ENCODE results near the gene TCF12.

Gene TCF12

GRCh38 chr15:57185507-57186074 is 267.1 kb downstream of the TCF12 start:
- no peak for DNase-seq

DNA sequence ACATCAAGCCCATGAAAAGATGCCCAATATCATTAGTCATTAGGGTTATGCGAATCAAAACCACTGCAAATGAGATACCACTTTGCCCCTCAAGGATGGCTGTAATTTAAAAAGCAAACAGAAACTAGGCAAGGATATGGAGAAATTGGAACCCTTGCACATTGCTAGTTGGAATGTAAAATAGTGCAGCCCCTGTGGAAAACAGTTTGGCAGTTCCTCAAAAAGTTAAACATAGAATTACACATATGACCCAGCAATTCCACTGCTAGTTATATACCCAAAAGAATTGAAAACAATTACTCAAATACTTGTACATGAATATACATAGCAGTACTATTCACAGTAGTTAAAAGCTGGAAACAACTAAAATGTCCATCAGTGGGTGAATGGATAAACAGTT is 271.0 kb downstream of the TCF12 start:
- no peak for DNase-seq

DNA sequence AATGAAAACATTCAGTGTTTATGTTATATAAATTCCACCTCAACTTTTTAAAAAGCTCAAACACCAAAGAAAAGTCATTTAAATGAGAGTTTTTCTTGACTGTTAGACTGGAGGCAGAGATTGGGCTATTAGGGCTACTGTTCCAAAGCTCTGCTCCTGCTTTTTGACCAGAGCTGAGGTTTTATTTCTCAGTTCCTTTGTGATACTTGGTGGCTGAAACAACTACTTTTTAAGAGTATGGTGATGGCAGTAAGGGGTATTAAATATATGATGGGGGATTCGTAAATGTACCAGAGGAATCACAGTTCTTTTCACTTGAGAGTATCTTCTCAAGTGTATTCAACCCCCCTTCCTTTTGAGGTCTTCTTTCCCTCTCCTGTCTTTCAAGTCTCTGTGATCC is 271.8 kb downstream of the TCF12 start:
- DNase-seq: no peak

DNA sequence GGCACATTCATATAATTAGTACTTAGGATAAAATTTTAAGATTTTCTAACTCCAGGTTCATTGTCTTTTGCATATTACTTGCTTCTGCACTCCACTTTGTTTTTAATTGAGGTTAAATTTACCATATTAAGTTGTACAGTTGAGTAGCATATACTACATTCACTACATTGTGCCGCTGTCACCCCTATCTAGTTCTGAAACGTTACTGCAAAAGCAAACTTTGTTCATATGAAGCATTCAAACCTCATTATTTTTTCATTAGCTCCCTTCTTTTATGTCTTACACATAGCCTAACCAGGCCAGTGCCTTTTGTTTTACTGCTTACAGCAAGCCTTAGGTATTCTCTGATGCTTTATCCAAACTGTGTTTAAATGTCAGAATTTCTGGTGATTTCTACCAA is 274.7 kb downstream of the TCF12 start:
- DNase-seq: no peak

DNA sequence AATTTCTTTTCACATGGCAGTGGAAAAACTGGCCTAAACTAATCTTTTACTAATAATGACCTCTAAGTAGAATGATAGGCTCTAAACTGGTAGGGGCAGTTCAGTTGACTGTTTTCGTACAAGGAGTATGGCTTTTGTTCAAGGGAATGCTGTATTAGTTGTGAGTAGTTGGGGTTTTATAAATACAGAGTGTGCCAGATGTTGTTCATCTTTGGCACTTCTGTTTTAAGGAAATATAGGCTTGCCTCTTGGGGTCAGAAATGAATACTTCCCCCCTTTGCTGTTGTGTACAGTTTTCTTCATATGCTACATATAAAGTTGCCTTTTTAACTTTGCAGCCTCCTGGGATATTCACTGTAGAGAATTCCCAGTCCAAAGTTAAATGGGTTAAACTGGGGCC is 276.9 kb downstream of the TCF12 start:
- DNase-seq: no peak

GRCh38 chr15:57196865-57197264 is 278.4 kb downstream of the TCF12 start:
- DNase-seq: no peak

- DNase-seq: no peak
Observed at GRCh38 chr15:57198131-57198530, 279.7 kb downstream of the TCF12 start.

- no peak for DNase-seq
Observed at GRCh38 chr15:57198654-57199291, 280.3 kb downstream of the TCF12 start.

- no peak for DNase-seq
Observed at GRCh38 chr15:57201578-57201977, 283.1 kb downstream of the TCF12 start.

DNA sequence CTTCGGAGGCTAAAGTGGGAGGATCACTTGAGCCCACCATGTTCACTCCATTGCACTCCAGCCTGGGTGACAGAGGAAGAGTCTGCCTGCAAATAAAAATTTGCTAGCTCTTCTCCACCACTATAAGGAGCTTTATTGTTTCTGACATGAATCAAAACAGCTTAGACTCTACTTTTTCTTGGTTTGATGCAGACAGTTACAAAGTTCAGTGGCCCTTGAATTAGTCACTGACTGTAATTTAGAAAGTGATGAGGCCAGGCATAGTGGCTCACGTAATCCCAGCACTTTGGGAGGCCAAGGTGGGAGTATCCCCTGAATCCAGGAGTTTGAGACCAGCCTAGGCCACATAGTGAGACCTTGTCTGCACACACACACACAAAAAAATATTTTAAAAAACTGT is 285.5 kb downstream of the TCF12 start:
- DNase-seq: no peak

DNA sequence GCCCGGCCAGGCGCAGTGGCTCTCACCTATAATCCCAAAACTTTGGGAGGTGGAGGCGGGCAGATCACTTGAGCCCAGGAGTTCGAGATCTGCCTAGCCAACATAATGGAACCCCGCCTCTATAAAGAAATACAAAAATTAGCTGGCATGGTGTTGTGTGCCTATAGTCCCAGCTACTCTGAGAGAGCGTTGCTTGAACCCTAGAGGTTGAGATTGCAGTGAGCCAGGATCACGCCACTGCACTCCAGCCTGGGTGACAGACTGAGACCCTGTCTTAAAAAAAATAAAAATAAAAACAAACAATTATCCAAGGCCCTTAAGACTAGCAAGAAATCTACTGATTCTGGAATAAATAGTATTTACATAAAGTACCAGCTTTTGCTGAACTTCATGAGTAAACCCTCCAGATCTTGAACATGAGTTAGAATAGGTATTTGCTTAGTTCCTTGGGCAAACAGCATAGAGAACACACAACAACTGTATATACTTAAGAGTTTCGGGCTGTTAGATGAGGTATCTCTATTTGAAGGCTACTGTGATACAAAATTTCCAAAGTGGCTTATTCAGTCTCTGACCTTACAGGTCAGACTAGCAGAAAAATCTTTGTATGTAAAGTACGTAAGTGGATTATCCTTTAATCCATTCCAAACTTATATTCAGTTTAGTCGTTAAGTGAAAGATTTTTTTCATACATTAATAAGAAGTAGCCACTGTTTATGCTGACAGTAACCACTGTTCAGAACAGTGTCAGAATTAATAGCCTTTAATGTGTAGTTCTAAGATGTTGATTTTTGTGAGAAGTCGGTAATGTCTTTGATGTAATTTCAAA is 286.8 kb downstream of the TCF12 start:
- no peak for DNase-seq

GRCh38 chr15:57205996-57206395 is 287.6 kb downstream of the TCF12 start:
- DNase-seq: no peak

DNA sequence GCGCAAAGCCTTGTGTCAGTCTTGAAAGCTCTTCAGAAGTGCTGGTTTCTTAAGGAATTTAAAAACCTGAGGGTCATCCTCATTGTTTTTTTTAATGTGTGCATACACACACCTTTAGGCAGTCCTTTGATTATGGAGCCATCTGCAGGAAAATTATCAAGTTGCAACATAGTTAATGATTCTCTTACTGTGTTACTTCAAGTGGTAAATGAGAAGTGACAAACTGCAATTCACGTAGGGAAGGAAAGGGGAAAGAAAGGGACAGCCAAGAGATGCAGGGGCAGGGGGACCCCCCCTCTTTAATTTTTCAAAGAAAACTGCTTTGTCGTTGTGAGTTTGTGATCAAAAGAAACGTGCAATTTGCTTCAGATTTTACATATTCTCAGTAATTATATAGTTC is 295.4 kb downstream of the TCF12 start:
- DNase-seq: no peak

- no peak for DNase-seq
Observed at GRCh38 chr15:57215326-57215725, 296.9 kb downstream of the TCF12 start.

- DNase-seq: no peak
Observed at GRCh38 chr15:57215881-57216280, 297.4 kb downstream of the TCF12 start.

GRCh38 chr15:57216288-57216687 is 297.8 kb downstream of the TCF12 start:
- no peak for DNase-seq

DNA sequence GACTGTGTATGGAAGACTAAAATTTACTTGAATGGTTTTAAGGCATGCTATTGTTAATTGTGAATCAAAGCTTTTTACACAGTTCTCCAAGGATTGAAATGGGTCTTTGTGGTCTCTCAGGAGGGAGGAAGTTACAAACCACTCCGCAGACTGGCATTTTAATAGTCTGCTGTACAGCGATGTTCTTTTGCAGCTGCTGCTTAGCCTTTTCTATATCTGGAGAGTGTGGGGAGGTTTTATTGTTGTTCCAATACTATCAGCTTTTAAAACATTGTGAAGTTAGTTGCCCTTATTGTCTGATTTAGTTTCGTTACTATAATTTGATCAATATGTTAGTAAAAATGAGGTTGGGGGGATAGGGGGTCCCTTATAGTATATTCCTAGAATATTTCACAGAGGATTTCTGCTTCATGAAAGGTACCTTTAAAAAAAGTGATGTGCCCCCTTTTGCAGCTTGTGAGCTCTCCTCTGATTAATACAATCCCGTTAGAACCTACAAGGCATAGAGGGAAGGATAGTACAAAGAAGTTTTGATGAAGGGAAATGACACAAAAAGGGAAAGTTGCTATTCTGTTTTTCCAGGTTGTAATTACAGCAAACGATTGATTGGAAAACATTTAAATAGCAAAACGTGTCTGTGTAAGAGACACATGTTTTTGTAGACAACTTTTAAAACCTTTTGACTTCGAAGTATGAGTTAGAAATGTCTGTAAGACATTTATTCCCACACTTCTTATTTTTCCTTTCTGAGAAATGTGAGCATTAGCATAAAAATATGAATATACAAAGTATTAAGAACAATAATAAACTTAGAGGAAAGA is 299.5 kb downstream of the TCF12 start:
- DNase-seq: no peak

GRCh38 chr15:57218826-57219576 is 300.6 kb downstream of the TCF12 start:
- no peak for DNase-seq

DNA sequence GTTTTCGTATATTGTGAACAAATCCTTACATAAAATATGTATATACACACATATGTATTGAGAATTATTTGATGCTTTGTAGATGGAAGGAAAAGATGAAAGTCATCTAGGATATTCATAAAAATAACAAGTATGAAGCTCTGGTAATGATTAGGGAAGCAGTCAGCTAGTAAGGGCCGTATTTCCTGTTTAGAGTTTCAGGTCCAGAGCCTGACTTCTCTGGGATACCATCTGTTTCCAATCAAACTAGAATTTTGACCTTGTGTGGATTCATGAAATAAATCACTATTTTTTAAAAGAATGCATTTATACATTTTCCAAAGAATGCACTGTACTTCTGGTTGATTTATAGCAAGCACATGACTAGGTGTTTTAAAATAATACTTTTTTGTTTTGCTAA is 301.8 kb downstream of the TCF12 start:
- no peak for DNase-seq

- no peak for DNase-seq
Observed at GRCh38 chr15:57221134-57221533, 302.7 kb downstream of the TCF12 start.

DNA sequence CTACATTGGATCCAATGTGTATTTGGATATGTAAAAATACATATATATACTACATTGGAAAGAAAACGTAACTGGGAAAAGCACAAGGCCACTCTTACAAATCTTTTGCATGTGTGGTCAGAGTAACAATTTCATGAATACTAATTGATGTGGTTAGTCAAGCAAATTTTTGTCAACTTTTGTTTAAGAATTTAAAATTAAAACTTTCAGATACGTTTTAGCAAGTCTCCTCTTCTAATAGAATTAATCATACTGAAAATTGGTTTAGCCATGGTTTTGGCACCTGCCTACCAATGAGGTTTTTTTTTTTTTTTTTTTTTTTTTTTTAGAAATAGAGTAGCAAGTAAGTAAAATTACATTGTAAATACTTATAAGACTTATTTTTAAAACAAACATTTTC is 304.9 kb downstream of the TCF12 start:
- DNase-seq: no peak

DNA sequence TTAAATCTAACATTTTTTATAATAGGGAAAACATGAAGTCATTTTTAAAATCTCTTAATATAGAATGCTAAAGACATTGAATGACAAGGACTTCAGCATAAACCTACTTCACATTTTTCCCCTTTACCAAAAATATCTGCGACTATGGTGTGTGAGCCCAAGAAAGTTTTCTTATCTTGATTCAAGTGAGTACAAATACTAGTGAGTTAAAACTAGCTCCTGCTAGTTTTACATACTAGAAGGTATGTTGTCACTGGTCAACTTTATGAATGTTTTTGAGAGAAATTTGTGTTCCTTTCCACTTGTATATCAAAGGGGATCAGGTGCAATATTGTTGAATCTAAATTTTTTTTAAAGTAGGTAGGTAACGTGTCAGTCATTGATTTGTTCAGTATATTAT is 305.4 kb downstream of the TCF12 start:
- no peak for DNase-seq

DNA sequence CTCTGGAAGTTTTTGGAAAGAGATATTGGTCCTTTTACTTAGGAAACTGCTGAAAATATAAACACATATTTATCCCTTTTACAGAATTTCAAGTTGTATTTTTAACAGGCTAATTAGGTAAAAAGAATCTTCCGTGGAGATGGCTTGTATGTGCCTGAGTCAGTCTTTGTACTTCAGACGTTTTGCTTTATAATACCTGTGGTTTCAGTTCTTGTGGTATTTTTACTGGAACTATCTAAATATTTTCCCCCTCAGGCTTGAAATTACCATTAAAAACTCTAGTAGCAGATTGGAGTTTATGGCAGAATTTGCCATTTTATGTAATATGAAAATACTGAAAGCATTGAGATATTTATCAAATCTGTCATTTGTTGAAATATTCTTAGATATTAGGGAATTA is 306.2 kb downstream of the TCF12 start:
- DNase-seq: no peak

All from stimulated activated CD4-positive, alpha-beta T cell treated with anti-CD3 and anti-CD28 coated beads, Interleukin-4, amount 100 ng/mL, for 1 hour (primary cell).